GM12878 (cell line): Measurements from ENCODE around the gene BIRC3. TPM values are rescaled to one million over a fixed set of nuclear protein-coding genes. Genes with fewer than 3 reads are reported as not detected.

Source experiments
- ATAC-seq: fragments of 200-7000 bp; cut with Tn5 transposase; 3 replicates; pipeline ENCODE4 v1.9.1; 2020; ENCODE audit warnings: mild to moderate bottlenecking, moderate library complexity
- BruUV-seq: library from RNA; stranded (reverse); fragments of 400-500 nt; replicated peaks from 2 replicates; lab custom pipeline; 2021; lab: Mats Ljungman, UMichigan
- CTCF ChIA-PET: fragments of 300-600 bp; sonication (Branson Sonifier 250); formaldehyde crosslinking; extraction: SDS; loops from one replicate; lab custom pipeline; 2021; ENCODE audit warnings: inconsistent platforms; lab: Yijun Ruan, JAX
- POLR2A ChIA-PET: fragments of 350-600 bp; formaldehyde crosslinking; extraction: SDS; loops from one replicate; lab custom pipeline; 2021; ENCODE audit warnings: inconsistent platforms; lab: Charles Lee
- RAD21 ChIA-PET: fragments of 300-600 bp; sonication (Branson Sonifier 250); formaldehyde crosslinking; loops from one replicate; lab custom pipeline; 2023; ENCODE audit warnings: antibody characterized with exemption; ENCODE audit not compliant: unreplicated experiment; lab: Charles Lee
- SMC1A ChIA-PET: fragments of 300-600 bp; sonication (Branson Sonifier 250); formaldehyde crosslinking; loops from one replicate; lab custom pipeline; 2023; ENCODE audit not compliant: unreplicated experiment, uncharacterized antibody; lab: Charles Lee
- DNase-seq: peaks from one replicate; pipeline ENCODE4 v3.0.0-alpha.2; 2011; ENCODE audit warnings: low read depth, low spot score
- FAIRE-seq: peaks from 3 replicates; lab custom pipeline; 2011; peaks lifted over from hg19 to GRCh38; lab: Jason Lieb, UNC
- H2AFZ ChIP-seq: 2 replicates; pipeline ENCODE4 v1.6.0; 2011; ENCODE audit warnings: low read depth, low read length, control low read depth; ENCODE audit not compliant: control insufficient read depth
- H3K27ac ChIP-seq: 2 replicates; pipeline ENCODE4 v1.5.1; 2011; ENCODE audit warnings: control low read depth; ENCODE audit not compliant: control insufficient read depth, insufficient read depth
- H3K27me3 ChIP-seq, 2 experiments: replicated peaks in 1 of 2; 2 replicates each; pipeline versions ENCODE4 v1.6.0 to v1.6.1; 2011; ENCODE audit warnings: low read length in 1 of 2; ENCODE audit not compliant: control insufficient read depth in 2 of 2, insufficient read depth in 2 of 2
- H3K36me3 ChIP-seq, 2 experiments: 2 replicates each; pipeline ENCODE4 v1.5.1; 2011; ENCODE audit warnings: low read length in 1 of 2; ENCODE audit not compliant: control insufficient read depth in 2 of 2, insufficient read depth in 2 of 2
- H3K4me1 ChIP-seq: 2 replicates; pipeline ENCODE4 v1.6.1; 2011; ENCODE audit warnings: mild to moderate bottlenecking, low read length, moderate library complexity, mixed read lengths; ENCODE audit not compliant: control insufficient read depth, insufficient read depth
- H3K4me2 ChIP-seq: 2 replicates; pipeline ENCODE4 v1.6.0; 2011; ENCODE audit warnings: control low read depth; ENCODE audit not compliant: control insufficient read depth, insufficient read depth
- H3K4me3 ChIP-seq: fragments of 200-600 bp; sonication (generic); 2 replicates; pipeline ENCODE4 v1.5.1; 2016
- H3K79me2 ChIP-seq: 2 replicates; pipeline ENCODE4 v1.6.0; 2011; ENCODE audit warnings: low read length; ENCODE audit not compliant: control insufficient read depth, insufficient read depth
- H3K9ac ChIP-seq: 2 replicates; pipeline ENCODE4 v1.8.0; 2011; ENCODE audit warnings: low read length, control low read depth, mixed read lengths; ENCODE audit not compliant: control insufficient read depth, insufficient read depth
- H3K9me3 ChIP-seq: replicated peaks from 3 replicates; pipeline ENCODE4 v1.5.1; 2011; ENCODE audit warnings: mild to moderate bottlenecking, low read length; ENCODE audit not compliant: control insufficient read depth, insufficient read depth
- H4K20me1 ChIP-seq: 2 replicates; pipeline ENCODE4 v1.6.0; 2011; ENCODE audit not compliant: control insufficient read depth, insufficient read depth
- ASH2L ChIP-seq: fragments of 300-600, 200-600 bp; sonication (generic); IDR thresholded peaks from 2 replicates; pipeline ENCODE4 v1.6.1; 2017; ENCODE audit warnings: low read depth, mild to moderate bottlenecking, borderline replicate concordance
- CBX5 ChIP-seq: sonication (generic); IDR thresholded peaks from 2 replicates; pipeline ENCODE4 v1.6.1; 2016; ENCODE audit warnings: low read depth, moderate library complexity, mild to moderate bottlenecking, inconsistent platforms
- CEBPB ChIP-seq, 2 experiments: fragments of 150-350 bp in 1 of 2; IDR thresholded peaks; 2 replicates each; pipeline ENCODE4 v1.6.1; 2012 to 2014; ENCODE audit warnings: low read depth in 2 of 2, low read length in 2 of 2, borderline replicate concordance in 1 of 2, inconsistent platforms in 1 of 2
- ETV6 ChIP-seq, 2 experiments: fragments of 450-650 bp in 1 of 2; IDR thresholded peaks in 1 of 2; conservative IDR thresholded peaks in 1 of 2; 2 replicates each; pipeline ENCODE4 v1.6.1; 2014; ENCODE audit warnings: antibody characterized with exemption in 1 of 2, borderline replicate concordance in 1 of 2, low read depth in 1 of 2, mild to moderate bottlenecking in 1 of 2, moderate library complexity in 1 of 2
- HCFC1 ChIP-seq: fragments of 150-350 bp; IDR thresholded peaks from 2 replicates; pipeline ENCODE4 v1.6.1; 2014; ENCODE audit warnings: low read length
- RELA ChIP-seq: fragments of 450-650 bp; IDR thresholded peaks from 2 replicates; pipeline ENCODE4 v1.8.0; 2014; ENCODE audit warnings: borderline replicate concordance; ENCODE audit not compliant: partially characterized antibody
- RUNX3 ChIP-seq: IDR thresholded peaks from 2 replicates; pipeline ENCODE4 v1.6.1; 2012; ENCODE audit warnings: low read length, inconsistent platforms
- SMARCA5 ChIP-seq: fragments of 450-650 bp; IDR thresholded peaks from 2 replicates; pipeline ENCODE4 v1.6.1; 2017; ENCODE audit warnings: mild to moderate bottlenecking
- SREBF2 ChIP-seq: IDR thresholded peaks from 2 replicates; pipeline ENCODE4 v1.6.1; 2012; ENCODE audit warnings: mild to moderate bottlenecking, low read length
- ZNF24 ChIP-seq: fragments of 450-650 bp; IDR thresholded peaks from 2 replicates; pipeline ENCODE4 v1.6.1; 2017; ENCODE audit warnings: antibody characterized with exemption, mild to moderate bottlenecking
- WGBS: methylation state at CpG from one replicate; pipeline ENCODE4 v1.1.6; 2016; ENCODE audit warnings: low lambda C conversion rate; ENCODE audit not compliant: insufficient replicate concordance, insufficient coverage; ENCODE audit errors: missing lambda C conversion rate; 5-methylcytosine and 5-hydroxymethylcytosine counted together
- in situ Hi-C: fragments of 300-500 bp; cut with MboI; formaldehyde crosslinking; loops from 9 replicates; pipeline ENCODE4 v1.14.3; 2018; ENCODE audit warnings: mixed read lengths
- intact Hi-C: fragments of 100-400 bp; cut with micrococcal nuclease; formaldehyde crosslinking; loops from one replicate; pipeline ENCODE4 v1.14.2; 2022; ENCODE audit not compliant: unreplicated experiment
- polyA plus RNA-seq, 11 experiments: library from polyadenylated mRNA; depleted of rRNA in 4 of 11; unstranded in 6 of 11; stranded (reverse) in 5 of 11; fragments of >200 nt; fragmentation: Nextera tagmentation in 4 of 11; fragmentation: Illumina TruSeq in 1 of 11; extraction: Ambion mirVana in 4 of 11; extraction: Trizol in 1 of 11; gene quantifications; 1 replicate in 1 of 11; 2 replicates in 10 of 11; pipeline versions ENCODE4 v1.2.1 to v1.2.3, GENCODE V29; 2011 to 2016; ENCODE audit warnings: inconsistent platforms in 2 of 11, missing spikeins in 2 of 11, low read depth in 1 of 11
- total RNA-seq, 4 experiments: library from RNA; depleted of rRNA in 3 of 4; stranded (reverse); fragments of >200 nt in 3 of 4; fragmentation: Illumina TruSeq in 1 of 4; extraction: Trizol in 1 of 4; gene quantifications; 2 replicates each; pipeline versions ENCODE4 v1.2.1 to v1.2.3, GENCODE V29; 2013 to 2021
- TF ChIP-seq, protein P1 (sequence below): fragments of 150-350 bp; IDR thresholded peaks from 2 replicates; pipeline ENCODE4 v1.6.1; 2016; ENCODE audit warnings: low read depth, low read length

The BIRC3 gene
- total and polyA plus RNA-seq, 10 of the 15 experiments (the other 5 are each of a cell fraction or from before 2014, with no cell fraction given): 42.1 to 351 (median 83.7) TPM

DNA sequence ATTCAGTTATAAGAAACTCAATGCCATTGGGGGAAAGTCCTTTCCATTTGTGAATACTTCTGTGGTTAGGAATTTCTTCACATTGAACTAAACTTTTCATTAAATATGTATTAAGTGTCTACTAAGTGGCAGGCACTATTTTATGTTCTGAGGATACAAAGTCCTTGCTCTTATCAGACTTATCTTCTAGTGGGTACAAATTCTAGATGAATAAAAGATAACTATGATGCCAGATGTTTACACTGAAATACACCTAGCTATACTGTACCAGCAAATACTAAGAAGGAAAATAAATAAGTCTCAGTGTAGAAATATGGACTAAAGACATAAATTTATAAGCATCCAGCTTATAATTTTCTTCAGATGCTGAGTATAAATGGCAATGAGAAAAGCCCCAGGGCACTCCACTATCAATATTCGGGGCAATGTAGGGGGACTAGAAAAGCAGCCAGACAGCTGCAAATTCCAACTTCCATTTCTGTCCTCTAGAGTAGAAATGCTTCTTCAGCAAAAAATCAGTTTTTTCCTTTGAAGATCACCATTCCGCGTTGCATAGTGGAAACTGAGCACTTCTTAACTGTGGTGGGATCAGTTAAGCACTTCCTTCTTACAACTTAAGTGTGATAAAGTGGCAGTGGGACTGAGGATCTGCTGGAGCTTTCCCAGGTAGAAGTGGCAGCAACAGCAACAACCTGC, 11.8 kb upstream of the BIRC3 start:
- ChIA-PET SMC1A (interaction anchor here (1.1 to 1.6 kb wide), 4 partner anchors 10 to 18 kb away, joined by 4 to 10 read pairs (median 4); no protein-coding TSS in a partner anchor), RAD21 (interaction anchor here (1.8 to 3.8 kb wide), 2 partner anchors 11 to 308 kb away, joined by 7 to 17 read pairs; no protein-coding TSS in a partner anchor), CTCF (interaction anchor here (0.6 to 12.0 kb wide), 6 partner anchors 14 to 309 kb away, joined by 3 to 219 read pairs (median 4); no protein-coding TSS in a partner anchor), POLR2A (interaction anchor here (0.8 to 1.6 kb wide), 3 partner anchors 9 to 16 kb away, joined by 3 to 7 read pairs (median 6); no protein-coding TSS in a partner anchor)
- ATAC-seq: no peak
- H3K27me3 ChIP-seq: no peaks in the 10 kb centered on the region
- no peaks in the 10 kb centered on the region for H3K36me3 ChIP-seq
- H3K9ac ChIP-seq: no peak overlapping the region
- peaks cover 7% of the 10 kb centered on the region; the same call in 2 of the 3 replicates for H3K9me3 ChIP-seq
- intact Hi-C loops: no loop called here
- H3K4me1 ChIP-seq: peaks cover 9% of the 10 kb centered on the region
- H3K79me2 ChIP-seq: no peaks in the 10 kb centered on the region
- DNase-seq: no peak
- H3K4me2 ChIP-seq: no peak overlapping the region
- no peak overlapping the region for H3K4me3 ChIP-seq
- FAIRE-seq: no peak
- no peaks in the 10 kb centered on the region for H4K20me1 ChIP-seq
- in situ Hi-C loops: no loop called here
- WGBS: 100% methylated on average over 3 of the region's 3 CpGs
- no peak overlapping the region for H2AFZ ChIP-seq
- no peak overlapping the region for H3K27ac ChIP-seq
- BruUV-seq: no TSS peak
- TF ChIP-seq ASH2L (no peak), RUNX3 (no peak), RELA (no peak), HCFC1 (no peak), ETV6 (conservative IDR thresholded peaks at IDR 0.05 in 1 of 2, IDR thresholded peaks at IDR 0.05 in 1 of 2; ENCODE audit: borderline replicate concordance in 1 of 2, low read depth in 1 of 2) (no peak), ZNF24 (no peak), SREBF2 (no peak), CBX5 (no peak), SMARCA5 (no peak), CEBPB (IDR thresholded peaks at IDR 0.05; ENCODE audit: borderline replicate concordance in 1 of 2, low read depth in 2 of 2, low read length in 2 of 2) (no peak)
- TF ChIP-seq, protein P1, sequence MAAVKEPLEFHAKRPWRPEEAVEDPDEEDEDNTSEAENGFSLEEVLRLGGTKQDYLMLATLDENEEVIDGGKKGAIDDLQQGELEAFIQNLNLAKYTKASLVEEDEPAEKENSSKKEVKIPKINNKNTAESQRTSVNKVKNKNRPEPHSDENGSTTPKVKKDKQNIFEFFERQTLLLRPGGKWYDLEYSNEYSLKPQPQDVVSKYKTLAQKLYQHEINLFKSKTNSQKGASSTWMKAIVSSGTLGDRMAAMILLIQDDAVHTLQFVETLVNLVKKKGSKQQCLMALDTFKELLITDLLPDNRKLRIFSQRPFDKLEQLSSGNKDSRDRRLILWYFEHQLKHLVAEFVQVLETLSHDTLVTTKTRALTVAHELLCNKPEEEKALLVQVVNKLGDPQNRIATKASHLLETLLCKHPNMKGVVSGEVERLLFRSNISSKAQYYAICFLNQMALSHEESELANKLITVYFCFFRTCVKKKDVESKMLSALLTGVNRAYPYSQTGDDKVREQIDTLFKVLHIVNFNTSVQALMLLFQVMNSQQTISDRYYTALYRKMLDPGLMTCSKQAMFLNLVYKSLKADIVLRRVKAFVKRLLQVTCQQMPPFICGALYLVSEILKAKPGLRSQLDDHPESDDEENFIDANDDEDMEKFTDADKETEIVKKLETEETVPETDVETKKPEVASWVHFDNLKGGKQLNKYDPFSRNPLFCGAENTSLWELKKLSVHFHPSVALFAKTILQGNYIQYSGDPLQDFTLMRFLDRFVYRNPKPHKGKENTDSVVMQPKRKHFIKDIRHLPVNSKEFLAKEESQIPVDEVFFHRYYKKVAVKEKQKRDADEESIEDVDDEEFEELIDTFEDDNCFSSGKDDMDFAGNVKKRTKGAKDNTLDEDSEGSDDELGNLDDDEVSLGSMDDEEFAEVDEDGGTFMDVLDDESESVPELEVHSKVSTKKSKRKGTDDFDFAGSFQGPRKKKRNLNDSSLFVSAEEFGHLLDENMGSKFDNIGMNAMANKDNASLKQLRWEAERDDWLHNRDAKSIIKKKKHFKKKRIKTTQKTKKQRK: no peak
